CD4-positive, alpha-beta T cell treated with Interferon alpha-2 for 1 hour (primary cell): ENCODE results near the gene MED16.
A peak's percentile ranks its signal among the peaks of the same experiment; 100 is the strongest.

Source experiments
- DNase-seq, 2 donors: peaks; one replicate each; pipeline ENCODE4 v3.0.0-alpha.2; 2020 to 2022

The MED16 gene

GRCh38 chr19:928471-929202 is 35.6 kb upstream of the MED16 start:
- no peak for DNase-seq

GRCh38 chr19:927780-928401 is 34.9 kb upstream of the MED16 start:
- DNase-seq: no peak

GRCh38 chr19:927351-927779 is 34.4 kb upstream of the MED16 start:
- DNase-seq: no peak

- DNase-seq: peak; percentile 47 to 59
Observed at GRCh38 chr19:926589-927350, 33.8 kb upstream of the MED16 start.

GRCh38 chr19:926323-926588 is 33.3 kb upstream of the MED16 start:
- no peak for DNase-seq

- DNase-seq: peak; percentile 63 to 83
Observed at GRCh38 chr19:925526-926322, 32.7 kb upstream of the MED16 start, which contains the start of gene ARID3A. TSS of gene ARID3A (plus strand) at chr19:926035. CDS start at chr19:929529, 3,494 bp downstream.

GRCh38 chr19:925087-925525 is 32.1 kb upstream of the MED16 start:
- peak in 1 of 2 donors; percentile 62 for DNase-seq

GRCh38 chr19:924553-925086 is 31.6 kb upstream of the MED16 start:
- DNase-seq: no peak

- DNase-seq: peak; percentile 76 to 80
Observed at GRCh38 chr19:920051-920864, 27.3 kb upstream of the MED16 start.

GRCh38 chr19:919199-920050 is 26.4 kb upstream of the MED16 start:
- no peak for DNase-seq

GRCh38 chr19:918481-919198 is 25.7 kb upstream of the MED16 start:
- DNase-seq: no peak

GRCh38 chr19:918152-918437 is 25.1 kb upstream of the MED16 start:
- DNase-seq: no peak

- DNase-seq: peak; percentile 66 to 77
Observed at GRCh38 chr19:917323-918151, 24.6 kb upstream of the MED16 start, which contains the start of gene KISS1R. TSS of gene KISS1R (plus strand) at chr19:917333. CDS start at chr19:917503, 170 bp downstream.

- no peak for DNase-seq
Observed at GRCh38 chr19:916645-917322, 23.8 kb upstream of the MED16 start.

- peak; percentile 85 to 91 for DNase-seq
Observed at GRCh38 chr19:913080-913748, 20.2 kb upstream of the MED16 start, which contains the start of gene R3HDM4. TSS of gene R3HDM4 (minus strand) at chr19:913219. CDS start at chr19:913157, 62 bp downstream.

GRCh38 chr19:912181-913079 is 19.4 kb upstream of the MED16 start:
- peak; percentile 39 to 59 for DNase-seq
